ENCODE data around the gene PRKD2.

Gene PRKD2

GRCh38 chr19:46660008-46660517 is 56.9 kb downstream of the PRKD2 start:
- peak overlapping the region; percentile 65 for H3K4me3 ChIP-seq (ENCODE audit: low read depth, low read length)
- TF ChIP-seq, protein P1, sequence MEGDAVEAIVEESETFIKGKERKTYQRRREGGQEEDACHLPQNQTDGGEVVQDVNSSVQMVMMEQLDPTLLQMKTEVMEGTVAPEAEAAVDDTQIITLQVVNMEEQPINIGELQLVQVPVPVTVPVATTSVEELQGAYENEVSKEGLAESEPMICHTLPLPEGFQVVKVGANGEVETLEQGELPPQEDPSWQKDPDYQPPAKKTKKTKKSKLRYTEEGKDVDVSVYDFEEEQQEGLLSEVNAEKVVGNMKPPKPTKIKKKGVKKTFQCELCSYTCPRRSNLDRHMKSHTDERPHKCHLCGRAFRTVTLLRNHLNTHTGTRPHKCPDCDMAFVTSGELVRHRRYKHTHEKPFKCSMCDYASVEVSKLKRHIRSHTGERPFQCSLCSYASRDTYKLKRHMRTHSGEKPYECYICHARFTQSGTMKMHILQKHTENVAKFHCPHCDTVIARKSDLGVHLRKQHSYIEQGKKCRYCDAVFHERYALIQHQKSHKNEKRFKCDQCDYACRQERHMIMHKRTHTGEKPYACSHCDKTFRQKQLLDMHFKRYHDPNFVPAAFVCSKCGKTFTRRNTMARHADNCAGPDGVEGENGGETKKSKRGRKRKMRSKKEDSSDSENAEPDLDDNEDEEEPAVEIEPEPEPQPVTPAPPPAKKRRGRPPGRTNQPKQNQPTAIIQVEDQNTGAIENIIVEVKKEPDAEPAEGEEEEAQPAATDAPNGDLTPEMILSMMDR (IDR thresholded peaks at IDR 0.05; ENCODE audit: low read depth, low read length) = no peak

GRCh38 chr19:46659151-46660007 is 57.5 kb downstream of the PRKD2 start:
- peak overlapping the region; percentile 65 for H3K4me3 ChIP-seq (ENCODE audit: low read depth, low read length)
- TF ChIP-seq, protein P1 (IDR thresholded peaks at IDR 0.05; ENCODE audit: low read depth, low read length) = no peak

DNA sequence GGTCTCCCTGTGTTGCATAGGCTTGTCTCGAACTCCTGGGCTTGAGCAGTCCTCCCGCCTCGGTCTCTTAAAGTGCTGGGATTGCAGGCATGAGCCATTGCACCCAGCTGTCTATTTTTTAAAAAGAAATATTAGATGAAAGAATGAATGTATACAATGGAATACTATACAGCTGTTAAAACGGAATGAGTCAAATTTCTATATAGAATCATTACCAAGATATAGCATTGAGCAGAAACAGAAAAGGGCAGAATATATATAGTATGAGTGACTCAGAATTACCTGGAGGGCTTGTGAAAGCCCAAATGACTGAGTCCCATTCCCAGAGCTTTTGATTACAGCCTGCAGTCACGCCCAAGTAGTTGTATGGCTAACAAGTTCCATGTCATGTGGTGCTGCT is 60.4 kb downstream of the PRKD2 start:
- TF ChIP-seq, protein P1 (IDR thresholded peaks at IDR 0.05; ENCODE audit: low read depth, low read length) = no peak
- no peak overlapping the region for H3K4me3 ChIP-seq (ENCODE audit: low read depth, low read length)

GRCh38 chr19:46654621-46655152 is 62.2 kb downstream of the PRKD2 start:
- TF ChIP-seq, protein P1 (IDR thresholded peaks at IDR 0.05; ENCODE audit: low read depth, low read length) = no peak
- no peak overlapping the region for H3K4me3 ChIP-seq (ENCODE audit: low read depth, low read length)

DNA sequence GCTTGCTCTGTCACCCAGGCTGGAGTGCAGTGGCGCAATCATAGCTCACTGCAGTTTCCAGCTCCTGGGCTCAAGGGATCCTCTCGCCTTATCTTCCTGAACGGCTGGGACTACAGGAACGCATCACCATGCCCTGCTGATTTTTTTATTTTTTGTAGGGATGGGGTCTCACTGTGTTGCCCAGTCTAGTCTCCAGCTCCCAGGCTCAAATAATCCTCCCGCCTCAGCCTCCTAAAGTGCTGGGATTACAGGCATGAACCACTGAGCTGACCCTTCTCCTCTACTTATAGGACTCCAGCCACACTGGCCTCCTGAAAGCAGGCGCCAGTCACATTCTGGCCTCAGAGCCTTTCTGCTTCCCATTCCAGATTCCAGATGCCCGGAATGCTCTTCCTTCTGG is 66.5 kb downstream of the PRKD2 start:
- H3K4me3 ChIP-seq (ENCODE audit: low read depth, low read length) = no peak overlapping the region
- TF ChIP-seq, protein P1 (IDR thresholded peaks at IDR 0.05; ENCODE audit: low read depth, low read length) = no peak

- no peak overlapping the region for H3K4me3 ChIP-seq (ENCODE audit: low read depth, low read length)
- TF ChIP-seq, protein P1 (IDR thresholded peaks at IDR 0.05; ENCODE audit: low read depth, low read length) = no peak
Measured at GRCh38 chr19:46648961-46649960, 67.7 kb downstream of the PRKD2 start.

Data from WI38 (cell line).